ENCODE results near the gene SLC4A2. TPM values are rescaled to one million over a fixed set of nuclear protein-coding genes. Genes with fewer than 3 reads are reported as not detected.

SLC4A2 gene
- total RNA-seq, 1 donor from 2014 or later = 31.3 TPM

- Histone ChIP-seq H3K9ac (ENCODE audit: low read depth in 1 of 3, low read length in 3 of 3) (peak overlapping the region; percentile 78 to 95 (median 91)), H3K27me3 (ENCODE audit: control insufficient read depth in 3 of 3, insufficient read depth in 3 of 3, low read length in 3 of 3) (no peaks in the 10 kb centered on the region), H3K9me3 (ENCODE audit: control insufficient read depth in 3 of 3, low read length in 3 of 3) (no peaks in the 10 kb centered on the region), H3K4me1 (ENCODE audit: control insufficient read depth in 3 of 3, insufficient read depth in 3 of 3, low read length in 3 of 3) (peaks cover 43 to 49% (median 47%) of the 10 kb centered on the region in 3 donors), H3K4me3 (ENCODE audit: low read length in 3 of 3) (peak overlapping the region; percentile 90 to 95 (median 93)), H3K27ac (ENCODE audit: low read depth, low read length) (no peak overlapping the region), H3K36me3 (ENCODE audit: control insufficient read depth in 3 of 3, insufficient read depth in 3 of 3, low read length in 3 of 3) (peaks cover 23 to 29% (median 28%) of the 10 kb centered on the region in 3 donors)
Observed at GRCh38 chr7:151079199-151079910, 20.0 kb downstream of the SLC4A2 start.

- no peaks in the 10 kb centered on the region for H3K9me3 ChIP-seq (ENCODE audit: control insufficient read depth in 3 of 3, low read length in 3 of 3)
- H3K9ac ChIP-seq (ENCODE audit: low read depth in 1 of 3, low read length in 3 of 3) = peak overlapping the region; percentile 78 to 95 (median 91)
- H3K4me3 ChIP-seq (ENCODE audit: low read length in 3 of 3) = peak overlapping the region; percentile 90 to 95 (median 93)
- H3K27ac ChIP-seq (ENCODE audit: low read depth, low read length) = peak overlapping the region; percentile 91
- H3K4me1 ChIP-seq (ENCODE audit: control insufficient read depth in 3 of 3, insufficient read depth in 3 of 3, low read length in 3 of 3) = peaks cover 44 to 53% (median 47%) of the 10 kb centered on the region in 3 donors
- peaks cover 16 to 22% (median 21%) of the 10 kb centered on the region in 3 donors for H3K36me3 ChIP-seq (ENCODE audit: control insufficient read depth in 3 of 3, insufficient read depth in 3 of 3, low read length in 3 of 3)
- no peaks in the 10 kb centered on the region for H3K27me3 ChIP-seq (ENCODE audit: control insufficient read depth in 3 of 3, insufficient read depth in 3 of 3, low read length in 3 of 3)
Observed at GRCh38 chr7:151080067-151080521, 20.7 kb downstream of the SLC4A2 start.

- Histone ChIP-seq H3K4me1 (ENCODE audit: control insufficient read depth in 3 of 3, insufficient read depth in 3 of 3, low read length in 3 of 3) (peaks cover 49 to 58% (median 52%) of the 10 kb centered on the region in 3 donors), H3K9ac (ENCODE audit: low read depth in 1 of 3, low read length in 3 of 3) (peak within 1 kb of the TSS; percentile 84 to 95 (median 91)), H3K9me3 (ENCODE audit: control insufficient read depth in 3 of 3, low read length in 3 of 3) (no peaks in the 10 kb centered on the region), H3K27me3 (ENCODE audit: control insufficient read depth in 3 of 3, insufficient read depth in 3 of 3, low read length in 3 of 3) (no peaks in the 10 kb centered on the region), H3K27ac (ENCODE audit: low read depth, low read length) (peak within 1 kb of the TSS; percentile 91), H3K36me3 (ENCODE audit: control insufficient read depth in 3 of 3, insufficient read depth in 3 of 3, low read length in 3 of 3) (peaks cover 11 to 17% (median 16%) of the 10 kb centered on the region in 3 donors), H3K4me3 (ENCODE audit: low read length in 3 of 3) (peak within 1 kb of the TSS; percentile 90 to 95 (median 93))
Observed at GRCh38 chr7:151080522-151081169, 21.3 kb downstream of the SLC4A2 start, which contains the start of gene FASTK. Gene FASTK (minus strand): TSS chr7:151080809. CDS start chr7:151080766, 43 bp downstream.

DNA sequence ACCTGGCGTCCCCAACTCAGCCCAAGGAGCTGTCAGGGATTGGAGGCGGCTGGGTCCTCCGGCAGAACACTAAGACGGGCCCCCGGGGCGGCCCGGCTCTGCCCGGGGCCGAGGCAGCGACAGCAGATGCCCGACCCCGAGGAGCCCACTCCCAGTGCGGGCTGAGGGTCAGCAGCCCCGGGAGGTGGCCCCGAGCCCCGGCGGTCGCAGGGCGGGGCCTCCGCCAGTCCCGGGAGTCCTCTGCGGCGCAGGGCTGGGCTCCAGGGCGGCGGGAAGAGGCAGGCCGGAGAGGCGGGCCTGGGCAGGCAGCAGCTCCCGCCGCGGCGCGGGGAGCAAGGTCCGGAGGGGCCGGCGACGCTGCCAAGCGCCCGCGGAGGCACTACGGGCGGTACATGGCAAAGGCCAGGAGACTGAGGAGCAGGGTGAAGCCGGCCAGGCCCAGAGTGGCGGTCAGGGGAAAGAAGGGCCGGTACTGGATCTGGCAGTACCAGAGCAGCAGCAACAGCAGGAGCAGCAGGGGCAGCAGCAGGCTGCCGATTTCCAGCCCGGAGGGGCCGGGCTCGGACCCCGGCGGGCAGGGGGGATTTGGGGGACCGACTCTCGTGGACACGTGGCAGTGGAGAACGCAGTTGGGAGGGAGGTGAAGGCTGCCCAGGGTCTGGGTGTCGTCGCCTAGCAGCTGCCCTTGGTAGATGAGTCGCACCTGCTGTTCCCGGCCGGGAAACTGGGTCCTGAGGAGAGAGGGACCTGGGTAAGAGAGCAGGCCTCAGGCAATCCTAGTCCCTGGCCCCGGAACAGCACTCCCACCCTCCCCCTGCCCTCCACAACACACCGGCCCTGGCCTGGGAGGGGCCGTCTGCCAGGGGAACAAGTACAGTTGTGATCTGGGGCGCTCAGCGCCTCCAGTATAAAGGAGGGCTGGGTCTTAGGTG is 22.0 kb downstream of the SLC4A2 start:
- Histone ChIP-seq H3K27me3 (ENCODE audit: control insufficient read depth in 3 of 3, insufficient read depth in 3 of 3, low read length in 3 of 3) (no peaks in the 10 kb centered on the region), H3K9ac (ENCODE audit: low read depth in 1 of 3, low read length in 3 of 3) (peak overlapping the region; percentile 64 to 95 (median 84)), H3K4me1 (ENCODE audit: control insufficient read depth in 3 of 3, insufficient read depth in 3 of 3, low read length in 3 of 3) (peaks cover 52 to 62% (median 55%) of the 10 kb centered on the region in 3 donors)

DNA sequence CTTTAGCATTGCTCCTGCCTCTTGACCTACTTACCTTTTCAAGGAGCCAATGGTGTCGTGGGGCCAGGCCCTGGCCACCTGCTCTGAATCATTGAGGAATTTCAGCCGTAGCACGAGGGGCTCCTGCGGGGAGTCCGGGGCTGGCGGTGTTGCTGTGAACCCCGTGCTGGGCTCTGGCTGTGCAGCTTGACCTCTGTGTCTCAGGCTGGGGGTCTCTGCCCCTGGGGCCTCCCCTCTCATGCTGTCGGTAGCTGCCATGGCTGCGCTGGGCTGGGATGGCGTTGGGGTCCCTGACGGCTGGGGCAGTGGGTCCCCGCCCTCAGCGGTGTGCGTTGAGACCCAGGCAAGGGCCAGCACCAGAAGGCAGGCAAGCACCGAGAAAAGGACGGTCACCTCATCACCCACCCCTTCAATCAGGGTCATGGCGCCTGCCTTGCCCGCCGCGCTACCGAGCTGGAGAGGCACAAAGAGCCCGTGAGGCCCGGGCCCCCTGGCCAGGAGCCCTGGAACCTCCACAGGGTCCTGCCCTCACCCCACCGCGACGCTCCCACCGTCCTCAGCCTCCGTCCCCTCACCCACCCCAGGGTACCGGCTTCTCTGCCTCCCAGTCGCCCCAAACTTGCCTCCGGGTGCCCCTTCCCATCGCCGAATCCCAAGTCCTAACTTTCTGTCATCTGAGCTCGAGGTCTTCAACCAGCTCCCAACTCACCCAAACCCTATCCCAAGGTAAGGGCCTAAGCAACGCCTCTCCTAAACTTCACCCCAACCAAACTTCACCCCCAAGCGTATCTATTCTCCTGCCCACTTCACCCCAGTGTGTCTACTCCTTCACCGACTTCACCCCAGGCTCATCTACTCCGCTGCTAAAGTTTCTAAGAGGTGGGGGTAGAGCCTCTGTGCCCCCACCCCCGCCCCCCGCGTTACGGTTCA is 23.0 kb downstream of the SLC4A2 start:
- Histone ChIP-seq H3K27ac (ENCODE audit: low read depth, low read length) (peak overlapping the region; percentile 91), H3K36me3 (ENCODE audit: control insufficient read depth in 3 of 3, insufficient read depth in 3 of 3, low read length in 3 of 3) (peaks cover 2 to 9% (median 4%) of the 10 kb centered on the region in 3 donors), H3K4me1 (ENCODE audit: control insufficient read depth in 3 of 3, insufficient read depth in 3 of 3, low read length in 3 of 3) (peaks cover 52 to 62% (median 55%) of the 10 kb centered on the region in 3 donors), H3K4me3 (ENCODE audit: low read length in 3 of 3) (peak overlapping the region; percentile 64 to 95 (median 79)), H3K9me3 (ENCODE audit: control insufficient read depth in 3 of 3, low read length in 3 of 3) (no peaks in the 10 kb centered on the region), H3K27me3 (ENCODE audit: control insufficient read depth in 3 of 3, insufficient read depth in 3 of 3, low read length in 3 of 3) (no peaks in the 10 kb centered on the region), H3K9ac (ENCODE audit: low read depth in 1 of 3, low read length in 3 of 3) (peak overlapping the region; percentile 64 to 95 (median 71))

More for the DNA sequence above, 22.0 kb downstream of the SLC4A2 start:
- peak overlapping the region; percentile 91 for H3K27ac ChIP-seq (ENCODE audit: low read depth, low read length)
- peaks cover 6 to 13% (median 11%) of the 10 kb centered on the region in 3 donors for H3K36me3 ChIP-seq (ENCODE audit: control insufficient read depth in 3 of 3, insufficient read depth in 3 of 3, low read length in 3 of 3)
- H3K9me3 ChIP-seq (ENCODE audit: control insufficient read depth in 3 of 3, low read length in 3 of 3) = no peaks in the 10 kb centered on the region
- peak overlapping the region; percentile 64 to 95 (median 79) for H3K4me3 ChIP-seq (ENCODE audit: low read length in 3 of 3)

- H3K36me3 ChIP-seq (ENCODE audit: control insufficient read depth in 3 of 3, insufficient read depth in 3 of 3, low read length in 3 of 3) = peaks cover 2 to 3% (median 3%) of the 10 kb centered on the region in 3 donors
- no peaks in the 10 kb centered on the region for H3K27me3 ChIP-seq (ENCODE audit: control insufficient read depth in 3 of 3, insufficient read depth in 3 of 3, low read length in 3 of 3)
- peak within 1 kb of the TSS; percentile 91 for H3K27ac ChIP-seq (ENCODE audit: low read depth, low read length)
- H3K4me1 ChIP-seq (ENCODE audit: control insufficient read depth in 3 of 3, insufficient read depth in 3 of 3, low read length in 3 of 3) = peaks cover 55 to 68% (median 59%) of the 10 kb centered on the region in 3 donors
- peak within 1 kb of the TSS; percentile 64 to 95 (median 79) for H3K4me3 ChIP-seq (ENCODE audit: low read length in 3 of 3)
- no peaks in the 10 kb centered on the region for H3K9me3 ChIP-seq (ENCODE audit: control insufficient read depth in 3 of 3, low read length in 3 of 3)
- H3K9ac ChIP-seq (ENCODE audit: low read depth in 1 of 3, low read length in 3 of 3) = peak within 1 kb of the TSS; percentile 64 to 95 (median 71)
Observed at GRCh38 chr7:151083071-151083823, 23.9 kb downstream of the SLC4A2 start, which contains the start of gene TMUB1. Gene TMUB1 (minus strand): TSS chr7:151083493. CDS start chr7:151082563, 930 bp downstream.

DNA sequence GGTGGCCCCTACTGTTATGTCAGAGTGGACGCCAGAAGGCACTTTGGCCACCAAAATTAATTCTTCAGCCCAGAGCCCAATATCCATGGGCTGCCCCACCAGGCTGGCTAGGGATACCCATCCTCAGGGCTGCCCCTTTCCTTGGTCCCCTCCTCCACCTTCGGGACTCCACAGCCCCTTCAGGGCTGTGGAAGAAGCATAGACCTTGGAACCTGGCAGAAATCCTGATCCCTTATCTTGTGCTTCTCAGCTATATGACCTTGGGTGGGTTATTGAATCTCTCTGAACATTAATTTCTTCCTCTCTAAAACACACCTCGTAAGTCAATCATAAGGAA is 24.4 kb downstream of the SLC4A2 start:
- peak overlapping the region; percentile 91 for H3K27ac ChIP-seq (ENCODE audit: low read depth, low read length)
- peaks cover 56 to 66% (median 58%) of the 10 kb centered on the region in 3 donors for H3K4me1 ChIP-seq (ENCODE audit: control insufficient read depth in 3 of 3, insufficient read depth in 3 of 3, low read length in 3 of 3)
- no peaks in the 10 kb centered on the region for H3K27me3 ChIP-seq (ENCODE audit: control insufficient read depth in 3 of 3, insufficient read depth in 3 of 3, low read length in 3 of 3)
- peaks cover 0 to 3% (median 2%) of the 10 kb centered on the region in 3 donors for H3K36me3 ChIP-seq (ENCODE audit: control insufficient read depth in 3 of 3, insufficient read depth in 3 of 3, low read length in 3 of 3)
- no peaks in the 10 kb centered on the region for H3K9me3 ChIP-seq (ENCODE audit: control insufficient read depth in 3 of 3, low read length in 3 of 3)
- peak overlapping the region in 2 of 3 donors; percentile 64 to 95 for H3K9ac ChIP-seq (ENCODE audit: low read depth in 1 of 3, low read length in 3 of 3)
- H3K4me3 ChIP-seq (ENCODE audit: low read length in 3 of 3) = peak overlapping the region; percentile 64 to 95 (median 79)

DNA sequence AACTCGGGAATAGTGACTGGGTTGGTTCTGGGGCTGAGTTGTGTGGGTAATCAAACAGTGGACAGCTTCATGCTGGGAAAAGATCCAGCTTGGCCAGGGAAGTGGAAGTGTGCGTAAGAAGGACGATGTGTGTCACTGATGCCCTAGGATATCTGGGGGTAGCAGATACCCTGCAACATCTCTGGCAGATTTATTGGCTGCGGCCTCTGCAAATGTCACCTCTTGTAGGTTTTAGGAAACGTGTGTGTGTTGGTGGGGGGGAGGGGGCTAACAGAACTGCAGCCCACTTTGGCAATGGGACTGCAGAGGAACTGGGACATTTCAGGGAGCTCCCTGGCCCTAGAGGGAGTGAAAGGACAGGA is 25.9 kb downstream of the SLC4A2 start:
- Histone ChIP-seq H3K36me3 (ENCODE audit: control insufficient read depth in 3 of 3, insufficient read depth in 3 of 3, low read length in 3 of 3) (peaks cover 0 to 2% (median 0%) of the 10 kb centered on the region in 3 donors), H3K9ac (ENCODE audit: low read depth in 1 of 3, low read length in 3 of 3) (peak overlapping the region; percentile 72 to 82 (median 82)), H3K27me3 (ENCODE audit: control insufficient read depth in 3 of 3, insufficient read depth in 3 of 3, low read length in 3 of 3) (no peaks in the 10 kb centered on the region), H3K4me3 (ENCODE audit: low read length in 3 of 3) (peak overlapping the region; percentile 65 to 77 (median 75)), H3K27ac (ENCODE audit: low read depth, low read length) (peak overlapping the region; percentile 81), H3K4me1 (ENCODE audit: control insufficient read depth in 3 of 3, insufficient read depth in 3 of 3, low read length in 3 of 3) (peaks cover 56 to 64% (median 56%) of the 10 kb centered on the region in 3 donors), H3K9me3 (ENCODE audit: control insufficient read depth in 3 of 3, low read length in 3 of 3) (no peaks in the 10 kb centered on the region)
